Bronchial epithelial cell (primary cell): ENCODE measurements around the gene WDR45B. TPM values are rescaled to one million over a fixed set of nuclear protein-coding genes. Genes with fewer than 3 reads are reported as not detected.

Source experiments
- DNase-seq: peaks from one replicate; pipeline ENCODE4 v3.0.0-alpha.2; 2010; ENCODE audit warnings: low read depth
- FAIRE-seq: peaks from 2 replicates; lab custom pipeline; 2011; peaks lifted over from hg19 to GRCh38; lab: Jason Lieb, UNC
- H3K27me3 ChIP-seq: 2 replicates; pipeline ENCODE4 v1.5.1; 2011; ENCODE audit warnings: low read length; ENCODE audit not compliant: control insufficient read depth, insufficient read depth
- H3K36me3 ChIP-seq: 2 replicates; pipeline ENCODE4 v1.5.1; 2011; ENCODE audit warnings: low read length; ENCODE audit not compliant: control insufficient read depth, insufficient read depth
- H3K4me3 ChIP-seq: 2 replicates; pipeline ENCODE4 v1.5.1; 2011; ENCODE audit warnings: mild to moderate bottlenecking, low read depth, low read length, control low read depth
- CTCF ChIP-seq: IDR thresholded peaks from 2 replicates; pipeline ENCODE4 v1.5.1; 2011; ENCODE audit warnings: mild to moderate bottlenecking, moderate library complexity, low read length, control low read depth, inconsistent platforms; ENCODE audit not compliant: insufficient read depth, severe bottlenecking
- total RNA-seq: library from RNA; depleted of rRNA; stranded (reverse); fragments of >200 nt; gene quantifications from 2 replicates; pipeline ENCODE4 v1.2.1, GENCODE V29; 2014

WDR45B gene
- total RNA-seq, 1 donor from 2014 or later, result 90.8 TPM

- TF ChIP-seq CTCF, result no peak
- DNase-seq (no peak), FAIRE-seq (no peak)
- Histone ChIP-seq H3K27me3 (no peaks in the 10 kb centered on the region), H3K36me3 (peaks cover 2% of the 10 kb centered on the region), H3K4me3 (no peak overlapping the region)
Measured at GRCh38 chr17:82687871-82688270, 39.6 kb upstream of the WDR45B start.

GRCh38 chr17:82687375-82687861, 39.2 kb upstream of the WDR45B start:
- no peak overlapping the region for H3K4me3 ChIP-seq
- FAIRE-seq (no peak), DNase-seq (peak; percentile 51)
- TF ChIP-seq CTCF, result no peak
- peaks cover 2% of the 10 kb centered on the region for H3K36me3 ChIP-seq
- no peaks in the 10 kb centered on the region for H3K27me3 ChIP-seq

GRCh38 chr17:82686366-82687324, 38.4 kb upstream of the WDR45B start:
- FAIRE-seq (no peak), DNase-seq (no peak)
- no peaks in the 10 kb centered on the region for H3K27me3 ChIP-seq
- no peak overlapping the region for H3K4me3 ChIP-seq
- peaks cover under 1% of the 10 kb centered on the region for H3K36me3 ChIP-seq
- TF ChIP-seq CTCF, result no peak

GRCh38 chr17:82685291-82685690, 37.0 kb upstream of the WDR45B start:
- no peaks in the 10 kb centered on the region for H3K27me3 ChIP-seq

GRCh38 chr17:82684228-82684841, 36.1 kb upstream of the WDR45B start:
- Histone ChIP-seq H3K27me3 (no peaks in the 10 kb centered on the region), H3K36me3 (no peaks in the 10 kb centered on the region), H3K4me3 (no peak overlapping the region)
- no peak for FAIRE-seq
- no peak for DNase-seq
- TF ChIP-seq CTCF, result no peak

More at GRCh38 chr17:82685291-82685690, 37.0 kb upstream of the WDR45B start:
- no peak overlapping the region for H3K4me3 ChIP-seq
- DNase-seq (no peak), FAIRE-seq (no peak)
- no peak for TF ChIP-seq CTCF
- H3K36me3 ChIP-seq, result no peaks in the 10 kb centered on the region
